Measurements from ENCODE around the gene TBC1D10A. TPM values are rescaled to one million over a fixed set of nuclear protein-coding genes. Genes with fewer than 3 reads are reported as not detected.

Gene TBC1D10A
- polyA plus RNA-seq, 3 donors, result 10.7 to 13.2 (median 11.8) TPM

DNA sequence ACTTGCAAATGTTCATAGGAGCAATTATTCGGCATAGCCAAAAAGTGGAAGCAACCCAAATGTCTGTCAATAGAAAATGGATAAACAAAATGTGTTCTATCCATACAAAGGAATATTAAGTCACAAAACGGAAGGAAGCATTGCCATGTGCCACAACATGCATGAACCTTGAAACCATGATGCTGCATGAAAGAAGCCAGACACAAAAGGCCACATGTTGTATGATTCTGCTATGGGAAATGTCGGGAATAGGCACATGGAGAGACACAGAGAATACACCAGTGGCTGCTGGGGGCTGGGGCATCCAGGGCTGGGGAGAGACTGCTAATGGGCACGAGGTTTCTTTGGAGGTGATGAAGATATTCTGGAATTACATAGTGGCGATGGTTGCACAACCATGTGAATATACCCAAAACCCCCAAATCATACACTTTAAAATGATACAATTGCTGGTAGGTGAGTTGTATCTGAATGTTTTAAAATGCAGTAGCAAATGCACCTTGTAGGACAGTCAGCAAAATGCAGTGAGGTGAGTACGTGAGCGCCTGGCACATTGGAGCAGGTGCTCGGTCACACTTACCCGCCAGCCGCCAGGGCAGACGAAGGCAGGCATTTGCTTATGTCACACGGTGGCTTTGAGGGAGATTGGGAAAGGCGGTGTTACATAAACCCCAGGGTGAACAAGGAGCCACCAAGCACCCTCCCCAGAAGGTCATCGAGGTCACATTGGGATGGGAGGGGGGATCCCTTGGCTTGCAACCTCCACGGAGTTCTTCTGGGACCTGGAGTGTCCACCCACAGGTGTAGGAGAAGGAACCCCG lies 53.8 kb downstream of the TBC1D10A start:
- no peak for DNase-seq (ENCODE audit: low read depth in 3 of 3, low spot score in 2 of 3)

DNA sequence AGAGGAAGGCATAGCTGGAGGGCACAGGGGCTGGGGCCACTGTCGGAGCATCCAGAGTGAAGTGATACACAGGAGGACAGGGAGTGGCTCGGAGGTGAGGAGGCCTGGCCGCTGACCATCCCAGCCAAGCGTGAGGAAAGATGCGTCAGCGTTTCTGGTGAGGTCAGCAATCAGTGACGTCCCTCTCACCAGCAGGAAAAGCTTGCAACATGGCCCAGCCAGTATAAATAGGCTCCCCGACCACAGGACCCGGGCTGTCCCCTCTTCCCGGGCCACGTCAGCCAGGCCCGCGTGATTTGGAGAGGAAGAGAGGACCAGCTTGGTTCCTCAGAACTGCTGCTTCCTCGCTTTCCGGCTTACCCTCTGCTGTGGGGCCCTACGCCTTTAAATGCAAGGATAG lies 55.9 kb downstream of the TBC1D10A start:
- DNase-seq (ENCODE audit: low read depth in 3 of 3, low spot score in 2 of 3), result no peak

DNA sequence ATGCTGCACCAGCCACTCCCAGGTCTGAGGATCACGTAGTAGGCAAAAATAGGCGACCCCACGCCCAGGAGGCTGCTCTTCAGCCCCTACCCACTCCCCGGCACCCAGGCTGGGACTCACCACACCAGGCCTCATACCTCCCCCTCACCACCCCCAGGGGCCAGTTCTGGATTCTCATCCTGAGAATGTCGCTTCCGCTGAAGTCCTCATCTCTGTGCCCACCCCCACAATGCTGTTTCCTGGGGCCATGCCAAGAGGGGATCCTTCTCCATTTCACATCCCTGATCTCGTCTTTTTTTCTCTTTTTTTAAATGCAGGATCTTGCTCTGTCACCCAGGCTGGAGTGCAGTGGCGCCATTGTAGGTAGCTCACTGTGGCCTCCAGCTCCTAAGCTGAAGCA lies 58.4 kb downstream of the TBC1D10A start:
- no peak for DNase-seq (ENCODE audit: low read depth in 3 of 3, low spot score in 2 of 3)

DNA sequence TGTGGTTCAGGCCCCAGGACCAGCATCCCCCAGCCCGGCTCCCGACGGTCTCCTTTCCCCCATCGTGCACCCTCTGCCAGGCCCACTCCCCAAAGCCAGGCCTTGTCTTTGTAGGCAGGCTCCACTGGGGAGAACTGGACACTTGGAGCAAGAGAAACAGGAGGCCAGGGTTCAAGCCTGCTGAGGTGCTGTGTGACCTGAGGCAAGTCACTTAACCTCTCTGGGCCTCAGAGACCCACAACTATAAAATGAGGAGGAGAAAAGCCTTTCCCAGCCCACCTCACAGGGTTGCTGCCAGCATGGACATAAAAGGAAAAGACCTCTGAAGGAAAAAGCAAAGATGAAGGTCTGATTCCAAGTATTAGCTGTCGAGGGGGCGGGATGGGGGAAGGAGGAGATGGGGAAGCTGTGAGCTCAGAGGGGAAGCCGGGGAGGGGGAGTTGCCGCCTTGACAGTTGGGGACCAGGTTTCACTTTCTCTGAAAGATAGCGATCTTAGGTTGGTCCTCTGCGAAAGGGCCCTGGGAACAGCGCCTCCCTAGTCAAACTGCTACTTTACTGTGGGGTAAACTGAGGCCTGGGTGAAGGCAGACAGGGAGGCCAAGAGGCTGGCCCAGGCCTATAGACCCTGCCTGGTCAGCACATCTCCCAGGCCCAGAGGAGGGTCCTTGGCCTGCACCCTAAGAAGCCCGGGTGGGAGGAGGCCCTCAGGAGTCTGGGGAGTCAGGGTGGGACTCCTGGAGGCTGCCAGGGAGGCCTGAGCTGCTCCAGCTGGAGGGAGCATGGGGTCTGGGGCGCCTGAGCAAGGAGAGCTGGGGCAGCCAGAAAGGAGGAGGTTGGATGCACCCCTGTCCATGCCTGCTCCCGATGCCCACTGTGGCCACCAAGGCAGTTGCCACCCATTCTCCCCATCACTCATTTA lies 59.1 kb downstream of the TBC1D10A start:
- no peak for DNase-seq (ENCODE audit: low read depth in 3 of 3, low spot score in 2 of 3)

DNA sequence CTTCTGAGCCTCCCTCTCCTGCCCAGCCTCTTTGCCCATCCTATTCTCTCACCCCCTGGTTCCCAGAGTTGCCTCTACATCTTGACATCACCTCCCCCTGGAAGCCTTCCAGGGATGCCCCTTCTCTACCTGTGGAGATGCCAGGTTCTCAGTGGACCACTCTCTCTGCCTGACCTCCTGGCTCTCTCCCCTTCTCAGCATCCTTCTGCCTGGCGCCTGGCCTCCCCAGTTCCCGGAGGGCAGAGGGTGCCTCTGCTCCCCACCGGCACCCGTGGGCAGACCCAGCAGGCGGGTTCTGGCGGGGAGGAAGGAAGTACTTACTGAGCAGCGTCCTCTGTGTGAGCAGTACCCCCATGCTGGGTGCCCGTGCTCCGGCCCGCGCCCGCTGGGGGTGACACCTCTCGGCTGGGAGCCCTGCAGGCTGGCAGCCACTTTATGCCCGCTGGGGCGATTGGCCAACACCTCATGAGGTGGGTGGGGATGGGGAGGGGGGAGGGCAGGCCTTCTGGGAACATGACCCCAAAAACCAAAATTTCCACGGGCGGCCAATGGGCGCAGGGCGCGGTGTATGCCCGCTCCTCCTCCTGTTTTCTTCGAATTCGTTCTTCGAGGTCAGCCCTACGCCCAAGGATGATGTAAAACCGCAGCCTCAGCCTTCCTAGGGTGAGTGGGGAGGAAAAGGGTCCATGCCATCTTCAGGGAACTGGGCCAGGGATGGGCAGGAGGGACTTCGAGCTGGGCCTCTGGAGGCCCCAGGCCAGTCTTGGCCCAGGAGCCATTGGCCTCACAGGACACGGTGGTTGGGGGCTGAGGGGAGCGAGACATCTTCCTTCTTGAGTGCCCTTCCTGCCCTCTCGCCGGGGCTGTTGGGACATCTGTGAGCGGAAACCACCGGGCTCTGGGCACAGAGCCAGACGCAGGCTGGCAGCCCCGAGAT lies 60.0 kb downstream of the TBC1D10A start, which contains the start of gene OSM:
Gene OSM, minus strand, starts transcription at position 407 of the 937 bp plus-strand sequence. Its CDS starts 52 bp downstream, at position 355.
- DNase-seq (ENCODE audit: low read depth in 3 of 3, low spot score in 2 of 3), result no peak

DNA sequence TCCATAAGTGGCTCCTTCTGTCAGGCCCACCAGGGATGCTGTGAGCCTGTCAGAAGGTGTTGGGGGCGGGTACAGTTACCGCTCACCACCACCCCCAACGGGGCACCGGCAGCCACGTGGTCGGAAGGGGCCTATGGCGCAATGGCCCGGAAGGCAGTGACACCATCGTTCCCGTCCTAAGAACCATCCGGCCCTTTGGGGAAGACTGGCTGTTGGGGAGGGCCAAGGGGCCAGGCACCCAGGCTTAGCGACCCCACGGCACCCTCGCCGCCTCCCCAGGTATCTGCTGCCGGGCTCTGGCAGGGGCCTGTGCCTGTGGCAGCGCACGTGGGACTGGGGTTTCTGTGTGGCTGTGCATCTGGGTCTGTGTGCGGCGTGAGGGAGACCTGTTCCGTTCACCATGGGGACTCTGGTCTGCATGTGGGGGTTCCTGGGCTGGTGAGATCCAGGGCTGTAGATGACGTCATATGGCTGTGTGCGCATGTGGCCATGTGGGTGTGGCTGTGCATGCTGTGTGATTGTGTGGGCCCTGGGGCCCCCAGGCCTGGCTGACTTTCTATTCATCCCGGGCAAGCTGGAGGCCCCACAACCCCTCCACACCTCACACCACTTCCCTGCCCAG lies 60.8 kb downstream of the TBC1D10A start:
- DNase-seq (ENCODE audit: low read depth in 3 of 3, low spot score in 2 of 3), result no peak

DNA sequence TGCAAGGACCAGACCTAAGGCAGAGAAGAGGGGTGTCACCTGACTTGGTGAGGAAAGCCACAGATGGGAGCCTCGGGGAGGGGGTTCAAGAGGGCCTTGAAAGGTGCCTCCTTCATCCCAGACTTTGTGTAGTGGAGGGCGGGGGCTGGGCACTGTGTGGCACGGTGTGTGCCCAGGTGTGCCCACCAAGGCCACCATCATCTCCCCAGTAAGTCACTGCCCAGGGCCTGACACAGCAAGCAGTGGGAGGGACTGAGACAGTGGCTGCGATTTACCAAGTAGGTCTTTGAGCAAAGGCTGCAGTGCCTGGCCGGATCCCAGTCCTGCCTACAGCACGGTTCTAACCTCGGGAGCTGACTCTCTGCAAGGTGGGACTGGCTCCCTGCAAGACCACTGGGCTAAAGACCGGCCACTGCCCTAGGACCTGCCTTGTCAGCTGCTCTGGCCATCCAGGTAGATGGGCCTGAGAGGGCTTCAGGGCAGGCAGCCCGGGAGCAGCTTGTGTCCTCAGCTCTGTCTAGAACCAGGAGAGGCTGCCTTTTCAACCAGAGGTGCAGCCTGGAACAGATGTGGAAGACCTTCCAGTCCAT lies 61.5 kb downstream of the TBC1D10A start:
- DNase-seq (ENCODE audit: low read depth in 3 of 3, low spot score in 2 of 3), result no peak

DNA sequence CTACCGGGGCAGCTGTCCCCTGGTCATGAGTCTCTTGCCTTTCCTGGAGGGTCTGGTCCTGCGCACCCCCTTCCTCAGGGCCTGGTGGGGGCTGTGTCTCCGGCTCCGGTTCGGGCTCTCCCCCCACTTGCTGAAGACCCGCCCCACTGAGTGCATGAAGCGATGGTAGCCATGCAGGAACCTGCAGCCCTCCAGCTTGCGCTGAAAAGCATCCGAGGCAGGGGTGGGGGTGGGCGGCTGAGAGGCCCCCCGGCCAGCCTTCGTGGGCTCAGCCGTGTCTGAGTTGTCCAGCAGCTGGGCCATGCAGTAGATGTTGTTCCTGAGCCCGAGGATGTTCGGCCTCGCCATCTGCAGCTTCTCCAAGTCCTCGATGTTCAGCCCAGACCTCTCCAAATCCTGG lies 62.9 kb downstream of the TBC1D10A start:
- DNase-seq (ENCODE audit: low read depth in 3 of 3, low spot score in 2 of 3), result no peak

DNA sequence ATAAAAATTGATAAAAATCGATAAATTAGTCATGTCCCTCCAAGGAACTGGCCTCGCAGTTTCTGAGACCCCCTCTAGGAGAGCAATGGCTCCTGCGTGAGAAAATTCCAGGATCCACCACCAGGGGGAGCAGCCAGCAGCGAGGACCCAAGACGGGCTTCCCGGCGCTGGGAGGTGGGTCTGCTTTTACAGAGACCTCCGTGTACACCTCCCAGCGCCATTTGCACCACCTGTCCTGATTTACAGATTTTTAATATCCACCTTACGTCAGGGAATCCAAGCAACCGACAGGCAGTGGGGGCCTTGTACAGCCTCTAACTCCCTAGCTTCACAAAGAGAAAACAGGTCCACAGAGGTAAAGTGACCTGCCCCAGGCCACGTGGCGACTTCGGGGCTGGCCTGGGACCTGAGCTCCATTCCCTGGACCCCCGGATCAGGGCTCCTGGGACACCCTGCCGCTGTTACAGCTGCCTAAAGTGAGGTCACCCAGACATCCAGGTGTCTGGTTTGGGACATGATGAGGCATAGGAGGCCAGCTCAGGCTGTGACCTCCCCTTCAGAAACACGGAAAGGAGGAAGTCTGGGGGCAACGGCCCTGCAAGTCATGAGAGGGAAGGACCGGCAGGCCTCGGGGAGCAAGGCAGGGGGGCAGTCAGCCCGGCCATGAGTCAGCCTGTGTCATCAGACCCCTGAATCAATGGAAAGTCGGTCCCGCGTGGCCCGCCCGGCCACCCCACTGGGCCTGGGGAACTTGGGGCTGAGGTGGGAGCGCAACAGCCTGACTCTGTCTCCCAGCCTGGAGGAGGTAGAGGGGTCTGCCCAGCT lies 63.6 kb downstream of the TBC1D10A start:
- DNase-seq (ENCODE audit: low read depth in 3 of 3, low spot score in 2 of 3), result no peak

DNA sequence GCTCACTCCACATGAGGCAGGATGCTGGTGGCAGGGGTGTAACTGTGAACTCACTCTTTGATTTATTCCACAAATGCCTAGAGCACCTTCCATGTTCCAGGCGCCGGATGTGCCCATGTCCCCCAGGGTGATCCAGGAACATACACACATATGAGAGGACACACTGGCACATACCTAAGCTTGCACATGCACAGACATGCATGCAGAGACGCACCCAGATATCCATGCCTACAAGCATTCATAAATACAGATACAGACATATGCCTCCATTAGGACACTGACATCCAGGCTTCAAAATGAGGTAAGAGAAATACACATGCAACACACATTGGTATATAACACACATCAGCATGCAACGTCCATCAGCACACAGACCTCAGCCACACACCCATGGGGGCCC lies 64.6 kb downstream of the TBC1D10A start:
- no peak for DNase-seq (ENCODE audit: low read depth in 3 of 3, low spot score in 2 of 3)

DNA sequence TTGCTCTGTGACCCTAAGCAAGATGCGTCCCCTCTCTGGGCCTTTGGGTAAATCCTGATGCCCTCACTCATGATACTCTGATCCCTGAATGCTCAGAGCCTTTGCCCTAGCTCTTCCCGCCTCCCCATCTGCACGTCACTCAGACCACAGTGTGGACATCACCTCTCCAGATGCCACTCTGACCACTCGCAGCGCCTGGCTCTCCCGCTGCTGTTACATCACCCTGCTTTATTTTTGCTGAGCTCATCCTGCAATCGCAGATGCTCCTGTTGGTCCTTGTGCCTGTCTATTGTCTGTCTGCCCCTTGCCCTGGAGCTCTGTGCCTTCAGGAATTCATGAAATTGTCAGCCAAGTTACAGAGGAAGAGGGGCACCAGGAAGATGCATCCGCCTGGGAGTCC lies 65.6 kb downstream of the TBC1D10A start:
- no peak for DNase-seq (ENCODE audit: low read depth in 3 of 3, low spot score in 2 of 3)

DNA sequence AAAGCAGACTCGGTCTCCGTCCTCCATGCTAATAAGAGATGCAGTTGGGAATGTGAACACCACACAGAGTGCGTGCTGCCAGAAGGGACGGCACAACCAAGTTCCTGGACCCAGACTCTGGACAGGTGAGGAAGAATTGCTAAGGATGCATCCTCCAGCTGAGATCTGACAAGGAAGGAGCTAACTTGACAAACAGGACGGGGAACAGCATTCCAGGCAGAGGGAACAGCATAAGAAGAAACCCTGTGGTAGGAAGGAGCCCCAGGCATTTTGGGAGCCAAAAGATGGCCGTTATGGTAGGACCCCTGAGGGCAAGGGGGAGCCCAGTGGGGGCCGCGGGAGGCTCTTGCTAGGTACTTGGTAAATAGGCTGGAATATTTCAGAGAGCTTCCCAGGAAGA lies 66.1 kb downstream of the TBC1D10A start:
- DNase-seq (ENCODE audit: low read depth in 3 of 3, low spot score in 2 of 3), result no peak

DNA sequence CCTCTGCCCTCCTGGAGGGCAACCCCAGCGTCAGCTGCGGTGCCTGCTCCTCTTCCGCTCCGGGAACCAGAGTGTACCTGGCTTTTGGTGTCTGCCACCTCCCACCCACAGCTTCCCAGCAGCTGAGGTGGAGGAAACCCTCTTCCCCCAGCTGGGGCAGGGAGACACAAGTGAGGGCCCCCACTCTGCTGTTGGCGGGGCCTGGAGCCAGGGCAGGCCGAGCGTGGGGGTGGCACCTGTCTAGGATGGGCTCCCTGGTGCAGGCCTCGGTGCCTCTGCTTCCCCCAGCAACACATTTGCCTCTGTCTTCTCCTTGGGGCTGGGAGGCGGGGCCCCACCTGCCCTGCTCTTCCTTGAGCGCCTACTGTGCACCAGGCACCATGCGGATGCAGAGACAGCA lies 66.5 kb downstream of the TBC1D10A start:
- DNase-seq (ENCODE audit: low read depth in 3 of 3, low spot score in 2 of 3), result no peak

DNA sequence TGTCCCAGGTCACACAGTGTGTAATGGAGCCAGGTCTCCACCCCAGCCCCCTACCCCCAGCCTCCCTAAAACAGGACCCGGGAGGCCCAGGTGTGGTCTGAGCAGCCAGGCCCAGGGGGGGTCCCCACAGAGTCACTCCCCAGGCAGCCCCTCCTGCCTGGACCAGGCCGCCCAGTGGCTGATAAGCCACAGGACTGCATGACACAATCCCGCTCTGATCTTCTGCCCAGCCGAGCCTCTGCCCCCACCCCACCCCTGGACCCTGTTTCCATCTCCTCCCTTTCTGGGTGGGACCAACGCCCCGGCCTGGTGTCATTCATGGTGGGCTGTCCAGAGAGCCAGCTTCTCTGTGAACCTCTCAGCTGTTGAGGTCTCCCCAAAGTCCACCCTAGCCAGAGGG lies 72.4 kb downstream of the TBC1D10A start:
- DNase-seq (ENCODE audit: low read depth in 3 of 3, low spot score in 2 of 3), result no peak

DNA sequence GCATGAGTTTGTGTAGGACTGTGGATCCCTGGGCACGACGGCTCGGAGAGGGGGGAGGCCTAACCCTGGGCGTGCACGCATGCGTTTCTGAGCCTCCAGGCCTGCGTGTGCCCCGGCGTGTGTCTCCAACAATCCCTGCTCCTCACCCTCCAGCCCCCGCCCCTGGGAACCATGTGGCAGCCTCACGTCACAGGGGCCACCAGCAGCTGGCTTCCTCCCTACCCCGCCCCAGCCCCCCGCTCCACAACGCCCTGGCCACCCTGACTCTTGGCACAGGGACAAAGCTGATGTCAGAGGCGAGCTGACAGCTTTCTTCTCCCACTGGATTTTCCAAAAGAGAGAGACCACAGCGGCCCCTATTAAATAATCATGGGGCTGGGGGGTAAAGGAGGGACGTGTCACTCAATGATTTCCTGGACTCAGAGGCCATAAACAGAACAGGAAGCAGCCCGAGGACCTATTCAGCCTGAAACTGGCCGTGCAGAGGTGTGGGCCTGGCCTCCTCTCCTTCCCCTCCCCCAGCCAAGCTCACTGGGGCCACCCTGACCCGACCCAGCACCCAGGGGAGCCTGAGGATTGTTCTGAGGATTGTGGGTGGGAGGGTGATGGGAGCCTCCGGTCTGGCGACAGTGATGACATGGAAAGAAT lies 73.4 kb downstream of the TBC1D10A start:
- no peak for DNase-seq (ENCODE audit: low read depth in 3 of 3, low spot score in 2 of 3)

DNA sequence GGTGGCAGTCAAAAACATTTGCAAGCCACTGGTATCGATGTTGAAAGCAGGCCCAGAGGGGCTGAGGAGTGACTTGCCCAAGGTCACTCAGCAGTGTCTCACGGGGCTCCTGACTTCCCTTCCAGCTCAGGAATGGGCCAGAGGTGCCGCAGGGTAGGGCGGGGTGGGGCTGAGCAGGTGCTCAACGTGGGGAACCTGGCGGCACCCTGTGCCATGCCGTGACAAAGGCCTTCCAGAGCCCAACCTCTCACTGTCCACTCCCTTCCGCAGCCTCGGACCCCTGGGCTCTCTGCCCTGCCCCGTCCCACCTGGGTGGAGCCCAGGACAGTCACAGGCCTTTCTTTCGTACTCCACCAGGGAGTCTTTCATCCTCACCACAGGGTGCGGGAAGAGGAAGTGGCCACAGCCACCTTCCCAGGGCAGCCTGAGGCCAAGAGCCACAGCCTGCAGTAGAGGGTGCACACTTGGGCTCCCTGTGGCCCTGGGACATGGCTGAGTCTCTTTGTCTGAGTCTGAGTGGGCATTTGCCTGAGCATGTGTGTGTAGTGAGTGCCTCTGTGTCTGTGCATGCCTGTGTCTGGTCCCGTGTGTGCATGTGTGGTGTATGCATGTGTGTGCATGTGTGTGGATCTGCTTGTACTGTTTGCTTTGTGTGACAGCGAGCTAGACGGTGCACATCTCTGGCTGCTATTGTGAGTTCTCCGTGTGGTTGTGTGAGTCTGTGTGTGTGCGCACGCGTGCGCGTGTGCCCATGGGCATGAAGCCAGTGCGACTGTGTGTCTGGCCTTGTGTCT lies 74.1 kb downstream of the TBC1D10A start:
- DNase-seq (ENCODE audit: low read depth in 3 of 3, low spot score in 2 of 3), result no peak

DNA sequence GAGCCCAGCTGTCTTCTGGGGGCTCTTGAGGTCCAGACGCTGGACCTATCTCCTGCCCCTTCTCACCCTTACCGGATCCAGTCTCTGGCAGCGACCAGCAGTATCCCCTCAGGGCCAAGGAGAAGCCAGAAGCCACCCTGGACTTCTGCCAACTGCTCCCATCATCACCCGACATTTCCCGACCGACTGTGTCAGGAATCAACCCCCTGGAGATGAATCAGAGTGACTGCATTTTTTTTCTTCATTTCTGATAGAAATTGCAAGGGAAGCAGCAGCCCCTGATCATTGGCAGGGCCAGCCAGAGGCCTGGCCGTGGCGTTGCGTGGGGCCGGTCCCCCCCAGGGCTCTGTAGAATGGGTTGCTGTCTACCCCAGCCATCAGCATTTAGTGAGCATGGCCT lies 75.0 kb downstream of the TBC1D10A start:
- DNase-seq (ENCODE audit: low read depth in 3 of 3, low spot score in 2 of 3), result no peak

All from right renal cortex interstitium (tissue), 3 donors.